BLaER1 (cell line): ENCODE measurements around the gene C16orf90.

Experiments used
- H3K27ac ChIP-seq: shearing (Covaris generic); formaldehyde crosslinking; 2 replicates; pipeline ENCODE4 v1.8.1; 2022
- H3K27me3 ChIP-seq: shearing (Covaris generic); formaldehyde crosslinking; 2 replicates; pipeline ENCODE4 v1.8.1; 2022
- H3K36me3 ChIP-seq: shearing (Covaris generic); formaldehyde crosslinking; 2 replicates; pipeline ENCODE4 v1.8.1; 2022
- H3K4me1 ChIP-seq: shearing (Covaris generic); formaldehyde crosslinking; 2 replicates; pipeline ENCODE4 v1.8.1; 2022
- H3K4me2 ChIP-seq: shearing (Covaris generic); formaldehyde crosslinking; 2 replicates; pipeline ENCODE4 v1.8.1; 2022
- H3K4me3 ChIP-seq: shearing (Covaris generic); formaldehyde crosslinking; 2 replicates; pipeline ENCODE4 v1.8.1; 2022
- H3K9ac ChIP-seq: shearing (Covaris generic); formaldehyde crosslinking; 2 replicates; pipeline ENCODE4 v1.8.1; 2022
- H3K9me3 ChIP-seq: shearing (Covaris generic); formaldehyde crosslinking; 2 replicates; pipeline ENCODE4 v1.8.1; 2022
- H4K20me1 ChIP-seq: shearing (Covaris generic); formaldehyde crosslinking; 2 replicates; pipeline ENCODE4 v1.8.1; 2022
- Cebpa-rat ChIP-seq: shearing (Covaris generic); IDR thresholded peaks from 2 replicates; pipeline ENCODE4 v1.8.1; 2022

The C16orf90 gene

DNA sequence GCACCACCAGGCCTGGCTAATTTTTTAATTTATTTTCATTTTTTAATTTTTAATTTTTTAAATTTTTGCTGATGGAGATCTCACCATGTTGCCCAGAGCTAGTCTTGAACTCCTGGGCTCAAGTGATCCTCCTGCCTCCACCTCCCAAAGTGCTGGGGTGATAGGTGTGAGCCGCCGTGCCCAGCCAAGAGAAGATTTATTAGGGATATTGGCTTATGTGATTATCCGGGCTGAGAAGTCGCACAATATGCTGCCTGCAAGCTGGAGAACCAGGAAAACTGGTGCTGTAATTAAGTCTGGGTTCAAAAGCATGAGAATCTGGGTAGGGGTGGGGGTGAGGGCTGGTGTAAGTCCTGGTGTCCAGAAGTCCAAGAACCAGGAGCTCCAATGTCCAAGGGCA, 2.5 kb upstream of the C16orf90 start:
- Histone ChIP-seq H3K9me3 (no peaks in the 10 kb centered on the region), H3K9ac (no peak overlapping the region), H3K4me2 (no peak overlapping the region), H3K4me3 (no peak overlapping the region), H3K36me3 (no peaks in the 10 kb centered on the region), H3K27me3 (no peaks in the 10 kb centered on the region), H4K20me1 (no peaks in the 10 kb centered on the region), H3K4me1 (peaks cover 17% of the 10 kb centered on the region), H3K27ac (no peak overlapping the region)
- TF ChIP-seq Cebpa-rat: no peak

DNA sequence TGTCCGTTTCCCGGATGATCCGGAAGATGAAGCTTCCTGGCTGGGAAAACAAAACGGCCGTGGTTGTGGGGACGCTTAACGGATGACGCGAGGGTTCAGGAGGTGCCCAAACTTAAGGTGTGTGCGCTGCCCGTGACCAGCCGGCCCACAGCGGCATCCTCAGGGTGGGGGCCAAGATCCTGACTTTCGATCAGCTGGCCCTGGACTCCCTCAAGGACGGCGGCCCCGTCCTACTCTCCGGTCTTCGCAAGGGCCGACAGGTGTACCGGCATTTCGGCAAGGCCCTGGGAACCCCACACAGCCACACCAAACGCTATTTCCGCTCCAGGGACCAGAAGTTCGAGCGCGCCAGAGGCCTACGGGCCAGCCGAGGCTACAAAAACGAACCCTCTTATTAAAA, 1.1 kb upstream of the C16orf90 start:
- H3K27me3 ChIP-seq: no peaks in the 10 kb centered on the region
- H3K4me3 ChIP-seq: no peak overlapping the region
- H3K9ac ChIP-seq: no peak overlapping the region
- no peaks in the 10 kb centered on the region for H3K36me3 ChIP-seq
- no peak for TF ChIP-seq Cebpa-rat
- H3K4me1 ChIP-seq: peaks cover 11% of the 10 kb centered on the region
- H3K4me2 ChIP-seq: no peak overlapping the region
- no peaks in the 10 kb centered on the region for H3K9me3 ChIP-seq
- H4K20me1 ChIP-seq: no peaks in the 10 kb centered on the region
- no peak overlapping the region for H3K27ac ChIP-seq

DNA sequence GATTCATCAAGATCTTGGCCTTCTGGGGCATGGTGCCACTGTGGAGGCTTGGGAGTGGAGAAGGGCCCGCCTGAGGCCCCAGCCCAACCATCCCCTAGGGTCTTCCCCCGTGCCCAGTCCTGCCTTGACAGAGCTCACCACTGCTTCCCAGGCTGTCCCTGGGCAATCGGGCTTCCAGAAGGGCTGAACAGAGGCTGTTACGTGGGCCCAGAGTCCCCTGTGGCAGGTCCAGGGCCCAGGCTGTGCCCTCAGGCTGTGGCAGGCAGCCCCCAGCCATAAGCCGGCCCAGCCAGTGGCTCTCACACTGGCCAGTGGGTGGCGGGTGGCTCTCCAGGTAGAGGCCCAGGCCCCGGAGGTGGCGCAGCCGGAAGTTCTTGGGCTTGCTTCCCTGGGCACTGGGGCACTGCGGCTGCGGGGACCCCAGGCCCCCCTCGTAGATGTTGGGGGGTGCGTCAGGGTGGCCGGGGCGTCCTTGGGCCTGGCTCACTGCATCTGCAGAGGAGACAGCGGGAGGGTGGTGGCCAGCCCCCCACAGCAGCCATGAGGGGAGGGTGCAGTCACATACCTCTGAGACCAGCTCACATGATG, 809 bp downstream of the C16orf90 start:
- no peak for TF ChIP-seq Cebpa-rat
- H3K36me3 ChIP-seq: no peaks in the 10 kb centered on the region
- no peaks in the 10 kb centered on the region for H3K27me3 ChIP-seq
- H3K4me2 ChIP-seq: no peak overlapping the region
- no peaks in the 10 kb centered on the region for H4K20me1 ChIP-seq
- H3K9me3 ChIP-seq: no peaks in the 10 kb centered on the region
- peaks cover 17% of the 10 kb centered on the region for H3K4me1 ChIP-seq
- no peak overlapping the region for H3K9ac ChIP-seq
- H3K27ac ChIP-seq: no peak overlapping the region
- no peak overlapping the region for H3K4me3 ChIP-seq

DNA sequence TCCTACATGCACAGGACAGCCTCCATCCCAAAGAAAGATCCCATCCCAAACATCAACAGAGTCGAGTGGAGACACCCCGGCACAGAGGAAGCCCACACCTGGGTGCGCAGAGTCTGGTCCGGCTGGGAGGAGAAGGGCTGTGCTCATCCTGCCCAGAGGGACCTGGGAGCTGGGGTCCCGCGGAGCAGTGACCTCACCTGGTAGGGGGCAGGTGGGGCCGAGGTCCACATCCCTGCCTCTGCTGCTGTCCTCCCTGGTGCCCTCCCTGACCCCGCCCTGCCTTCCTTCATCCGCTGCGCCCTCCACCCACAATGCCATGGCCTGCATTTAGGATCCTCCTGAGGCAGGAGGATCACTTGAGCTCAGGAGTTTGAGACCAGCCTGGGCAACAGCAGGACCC, 2.9 kb downstream of the C16orf90 start:
- Histone ChIP-seq H3K4me1 (peaks cover 28% of the 10 kb centered on the region), H4K20me1 (no peaks in the 10 kb centered on the region), H3K27ac (no peak overlapping the region), H3K36me3 (peaks cover 8% of the 10 kb centered on the region), H3K9me3 (no peaks in the 10 kb centered on the region), H3K27me3 (no peaks in the 10 kb centered on the region), H3K4me3 (no peak overlapping the region), H3K9ac (no peak overlapping the region), H3K4me2 (no peak overlapping the region)
- no peak for TF ChIP-seq Cebpa-rat

DNA sequence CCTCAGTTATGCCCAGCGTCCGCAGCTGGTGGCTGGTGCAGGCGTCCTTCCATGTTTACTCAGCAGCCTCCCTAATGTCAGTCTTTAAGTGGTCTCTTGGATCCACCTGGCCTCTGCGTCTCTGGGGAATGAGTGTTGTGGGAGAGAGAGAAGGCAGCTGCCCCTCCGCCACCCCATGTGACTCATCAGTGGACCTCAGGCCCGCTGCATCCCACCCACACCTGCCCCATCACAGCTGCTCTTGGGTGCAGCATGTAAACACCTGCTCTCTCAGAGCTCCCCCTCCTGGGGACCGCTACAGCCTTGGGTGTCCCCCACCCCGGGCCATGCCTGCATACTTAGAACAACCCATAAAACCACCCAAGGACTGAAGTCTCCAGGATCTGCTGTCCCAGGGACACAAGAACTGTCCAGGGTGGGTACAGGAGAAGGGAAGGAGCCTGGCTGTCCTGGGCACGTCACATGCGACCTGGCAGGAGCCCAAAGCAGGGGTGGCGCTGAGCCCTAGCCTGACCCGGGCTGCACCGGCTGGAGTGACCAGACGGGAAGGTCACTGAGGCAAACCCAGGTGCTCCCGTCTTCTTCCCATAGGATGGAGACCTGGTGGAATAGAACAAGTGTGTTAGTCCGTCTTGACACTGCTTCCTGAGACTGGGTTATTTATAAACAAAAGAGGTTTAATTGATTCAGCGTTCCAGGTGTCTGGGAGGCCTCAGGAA, 4.2 kb downstream of the C16orf90 start:
- H3K4me3 ChIP-seq: no peak overlapping the region
- no peak for TF ChIP-seq Cebpa-rat
- no peak overlapping the region for H3K27ac ChIP-seq
- H4K20me1 ChIP-seq: 0 out of 2 replicates have a peak, but pooled peaks cover 4% of the 10 kb centered on the region
- peaks cover 28% of the 10 kb centered on the region for H3K4me1 ChIP-seq
- peaks cover 21% of the 10 kb centered on the region for H3K36me3 ChIP-seq
- 0 out of 2 replicates have a peak overlapping the region, but pooled peaks have one; percentile 13 for H3K4me2 ChIP-seq
- no peaks in the 10 kb centered on the region for H3K9me3 ChIP-seq
- no peaks in the 10 kb centered on the region for H3K27me3 ChIP-seq
- H3K9ac ChIP-seq: no peak overlapping the region

DNA sequence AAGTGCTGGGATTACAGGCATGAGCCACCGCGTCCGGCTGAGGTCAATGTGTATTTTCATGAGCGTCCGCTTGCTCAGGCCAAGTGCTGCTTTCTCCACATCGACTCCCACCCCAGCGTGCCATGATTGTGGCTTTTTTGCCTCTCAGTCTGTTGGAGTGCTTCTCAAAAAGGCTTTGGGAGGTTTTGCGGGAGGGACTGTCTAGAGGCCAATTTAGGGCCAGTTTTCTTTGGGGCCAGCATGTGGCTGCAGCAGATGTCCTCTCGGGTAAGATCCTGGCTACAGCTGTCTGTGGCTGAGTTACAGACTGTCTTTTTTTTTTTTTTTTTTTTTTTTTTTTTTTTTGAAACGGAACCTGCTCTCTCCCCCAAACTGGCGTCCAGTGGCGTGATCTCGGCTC, 6.5 kb downstream of the C16orf90 start:
- H4K20me1 ChIP-seq: peaks cover 26% of the 10 kb centered on the region; the same call in 1 of the 2 replicates

DNA sequence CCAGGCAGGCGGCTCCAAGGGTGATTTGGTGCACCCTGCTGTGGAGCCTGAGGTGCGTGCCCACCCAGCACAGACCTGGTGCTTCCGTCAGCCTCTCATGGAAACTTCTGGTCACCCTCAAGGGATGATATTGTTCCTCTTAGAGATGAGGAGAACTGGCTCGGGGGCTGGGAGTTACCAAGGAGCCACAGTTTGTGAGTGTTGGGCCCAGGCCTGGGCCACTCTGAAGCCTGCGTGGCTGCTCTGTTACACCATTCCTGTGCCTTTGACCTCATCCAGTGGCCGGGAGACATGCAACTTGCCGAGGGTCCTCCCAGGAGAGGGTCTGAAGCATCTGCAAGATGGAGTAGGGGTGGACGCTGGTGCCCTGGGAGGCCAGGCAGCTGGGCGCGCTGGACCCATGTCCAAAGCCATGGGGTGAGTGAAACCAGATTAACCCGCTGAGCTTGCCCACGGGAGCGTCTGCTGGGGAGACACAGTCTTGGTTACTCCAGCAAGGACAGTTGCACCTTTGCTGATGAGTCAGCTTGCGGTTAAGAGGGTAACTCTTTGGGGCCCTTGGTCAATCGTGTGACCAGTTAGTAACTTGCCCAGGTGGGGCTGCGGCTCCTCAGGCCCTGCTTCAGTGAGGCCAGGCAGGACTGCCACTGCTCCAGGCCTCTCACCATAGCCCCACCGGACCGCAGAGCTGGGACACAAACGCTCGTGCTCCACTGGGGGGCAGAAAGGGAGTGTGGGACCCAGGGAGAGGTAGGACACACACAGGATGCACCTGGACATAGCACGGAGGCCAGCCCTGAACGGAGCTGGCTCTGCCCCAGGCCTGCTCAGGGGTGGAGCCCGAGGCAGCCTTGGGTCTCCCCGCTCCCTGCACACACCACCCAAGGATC, 7.5 kb downstream of the C16orf90 start:
- Histone ChIP-seq H3K27ac (peak overlapping the region; percentile 56; the same call in 1 of the 2 replicates), H3K27me3 (no peaks in the 10 kb centered on the region), H3K4me2 (peak overlapping the region; percentile 30; the same call in 1 of the 2 replicates), H3K4me1 (peaks cover 28% of the 10 kb centered on the region), H3K4me3 (no peak overlapping the region), H4K20me1 (peaks cover 29% of the 10 kb centered on the region; the same call in 1 of the 2 replicates), H3K9ac (no peak overlapping the region), H3K36me3 (peaks cover 54% of the 10 kb centered on the region), H3K9me3 (no peaks in the 10 kb centered on the region)
- TF ChIP-seq Cebpa-rat: no peak

More for the DNA sequence above, 6.5 kb downstream of the C16orf90 start:
- no peak for TF ChIP-seq Cebpa-rat
- H3K9ac ChIP-seq: no peak overlapping the region
- peaks cover 28% of the 10 kb centered on the region for H3K4me1 ChIP-seq
- H3K36me3 ChIP-seq: peaks cover 44% of the 10 kb centered on the region
- H3K4me3 ChIP-seq: no peak overlapping the region
- H3K9me3 ChIP-seq: no peaks in the 10 kb centered on the region
- H3K27me3 ChIP-seq: no peaks in the 10 kb centered on the region
- H3K4me2 ChIP-seq: no peak overlapping the region
- H3K27ac ChIP-seq: no peak overlapping the region

DNA sequence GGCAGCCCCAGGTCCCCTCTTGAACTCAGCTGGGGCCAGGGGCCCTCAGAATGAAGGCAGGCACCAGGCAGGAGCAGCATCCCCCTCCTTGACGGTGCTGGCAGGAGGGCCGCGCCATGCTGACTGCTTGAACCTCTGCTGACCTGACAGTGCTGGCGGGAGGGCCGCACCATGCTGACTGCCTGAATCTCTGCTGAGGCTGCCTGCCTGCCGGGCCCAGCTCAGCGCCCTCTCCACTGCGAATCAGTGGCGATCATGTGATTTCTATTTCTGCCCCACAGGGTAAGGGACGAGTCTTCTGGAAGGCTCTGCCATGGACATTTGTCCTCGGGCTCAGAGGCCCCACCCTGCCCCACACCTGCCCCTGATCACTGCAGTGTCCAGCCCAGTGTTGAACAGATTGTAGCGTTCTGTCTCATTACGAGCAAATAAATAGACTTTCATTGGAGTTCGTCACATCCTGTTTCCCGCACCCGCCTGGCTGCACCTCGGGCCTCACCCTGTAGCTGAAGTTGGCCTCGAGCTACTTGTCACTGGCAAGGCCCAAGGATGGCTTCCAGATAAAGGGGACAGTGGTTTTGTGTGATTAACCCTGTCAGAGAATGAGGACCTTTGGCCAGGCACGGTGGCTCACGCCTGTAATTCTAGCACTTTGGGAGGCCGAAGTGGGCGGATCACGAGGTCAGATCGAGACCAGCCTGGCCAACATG, 8.6 kb downstream of the C16orf90 start:
- peaks cover 23% of the 10 kb centered on the region for H3K4me1 ChIP-seq
- H3K4me2 ChIP-seq: no peak overlapping the region
- H3K9ac ChIP-seq: no peak overlapping the region
- peaks cover 35% of the 10 kb centered on the region for H4K20me1 ChIP-seq
- H3K27ac ChIP-seq: no peak overlapping the region
- H3K27me3 ChIP-seq: no peaks in the 10 kb centered on the region
- no peak overlapping the region for H3K4me3 ChIP-seq
- no peaks in the 10 kb centered on the region for H3K9me3 ChIP-seq
- peaks cover 65% of the 10 kb centered on the region for H3K36me3 ChIP-seq
- TF ChIP-seq Cebpa-rat: no peak

DNA sequence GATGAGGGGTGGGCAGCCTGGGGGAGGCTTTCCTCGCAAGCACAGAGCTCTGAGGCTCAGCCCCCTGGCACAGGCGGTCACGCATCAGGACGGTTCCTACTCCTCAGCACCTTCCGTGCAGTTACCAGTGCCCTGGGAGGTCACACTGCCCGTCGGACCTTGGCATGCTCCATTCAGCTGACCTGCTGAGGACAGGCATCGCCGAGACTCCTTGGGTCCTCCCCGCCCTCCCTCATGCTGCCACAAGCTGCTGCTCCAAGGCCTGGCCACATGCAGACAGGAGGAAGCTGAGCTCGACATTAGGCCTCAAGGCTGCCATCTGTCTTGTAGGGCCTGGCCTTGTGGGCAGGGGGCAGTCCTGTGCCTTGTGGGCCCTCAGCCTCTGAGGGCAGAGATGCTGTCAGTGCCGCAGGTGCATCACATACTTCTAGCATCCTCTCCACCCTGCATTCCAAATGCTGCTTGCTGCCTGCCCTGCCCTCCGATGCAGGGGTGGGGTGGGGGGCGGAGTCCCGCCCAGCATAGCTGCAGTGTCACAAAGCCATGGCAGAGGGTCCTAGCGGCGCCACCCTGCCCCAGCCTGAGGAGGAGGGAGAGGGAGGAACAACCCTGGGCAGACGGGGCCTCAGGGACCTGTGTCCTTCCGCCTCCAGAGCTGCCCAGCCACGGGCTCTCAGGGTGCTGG, 9.3 kb downstream of the C16orf90 start:
- H3K27me3 ChIP-seq: no peaks in the 10 kb centered on the region
- TF ChIP-seq Cebpa-rat: no peak
- peaks cover 42% of the 10 kb centered on the region for H4K20me1 ChIP-seq
- no peaks in the 10 kb centered on the region for H3K9me3 ChIP-seq
- peaks cover 16% of the 10 kb centered on the region for H3K4me1 ChIP-seq
- H3K4me2 ChIP-seq: no peak overlapping the region
- peaks cover 72% of the 10 kb centered on the region for H3K36me3 ChIP-seq
- no peak overlapping the region for H3K27ac ChIP-seq
- H3K4me3 ChIP-seq: no peak overlapping the region
- H3K9ac ChIP-seq: no peak overlapping the region
